Dendritic cell treated with granulocyte-macrophage colony-stimulating factor and Interleukin-4, amounts not matched to agents 40 ng/mL and 50 ng/mL, for 4 days (primary cell): ENCODE measurements around the gene ABHD17B.
"Not testable (repeated sequence)": the region's sequence is repeated elsewhere in the genome, so short reads cannot be mapped to it uniquely, and the experiment has no call there.

Source experiments
- H3K27ac Mint-ChIP-seq: one replicate; pipeline ENCODE4 v1.8.0; 2022; ENCODE audit warnings: mild to moderate bottlenecking, mixed read lengths
- H3K27me3 Mint-ChIP-seq: one replicate; pipeline ENCODE4 v1.8.0; 2022; ENCODE audit warnings: mild to moderate bottlenecking, mixed read lengths
- H3K36me3 Mint-ChIP-seq: one replicate; pipeline ENCODE4 v1.8.0; 2022; ENCODE audit warnings: low read depth, mixed read lengths
- H3K4me1 Mint-ChIP-seq: one replicate; pipeline ENCODE4 v1.8.0; 2022; ENCODE audit warnings: low read depth, mixed read lengths
- H3K4me3 Mint-ChIP-seq: one replicate; pipeline ENCODE4 v1.8.0; 2022; ENCODE audit warnings: mild to moderate bottlenecking, moderate library complexity, mixed read lengths
- H3K9me3 Mint-ChIP-seq: one replicate; pipeline ENCODE4 v1.8.0; 2022; ENCODE audit warnings: mixed read lengths
- intact Hi-C: fragments of 100-400 bp; cut with micrococcal nuclease; formaldehyde crosslinking; loops from one replicate; pipeline ENCODE4 v1.15.0; 2022

ABHD17B gene

DNA sequence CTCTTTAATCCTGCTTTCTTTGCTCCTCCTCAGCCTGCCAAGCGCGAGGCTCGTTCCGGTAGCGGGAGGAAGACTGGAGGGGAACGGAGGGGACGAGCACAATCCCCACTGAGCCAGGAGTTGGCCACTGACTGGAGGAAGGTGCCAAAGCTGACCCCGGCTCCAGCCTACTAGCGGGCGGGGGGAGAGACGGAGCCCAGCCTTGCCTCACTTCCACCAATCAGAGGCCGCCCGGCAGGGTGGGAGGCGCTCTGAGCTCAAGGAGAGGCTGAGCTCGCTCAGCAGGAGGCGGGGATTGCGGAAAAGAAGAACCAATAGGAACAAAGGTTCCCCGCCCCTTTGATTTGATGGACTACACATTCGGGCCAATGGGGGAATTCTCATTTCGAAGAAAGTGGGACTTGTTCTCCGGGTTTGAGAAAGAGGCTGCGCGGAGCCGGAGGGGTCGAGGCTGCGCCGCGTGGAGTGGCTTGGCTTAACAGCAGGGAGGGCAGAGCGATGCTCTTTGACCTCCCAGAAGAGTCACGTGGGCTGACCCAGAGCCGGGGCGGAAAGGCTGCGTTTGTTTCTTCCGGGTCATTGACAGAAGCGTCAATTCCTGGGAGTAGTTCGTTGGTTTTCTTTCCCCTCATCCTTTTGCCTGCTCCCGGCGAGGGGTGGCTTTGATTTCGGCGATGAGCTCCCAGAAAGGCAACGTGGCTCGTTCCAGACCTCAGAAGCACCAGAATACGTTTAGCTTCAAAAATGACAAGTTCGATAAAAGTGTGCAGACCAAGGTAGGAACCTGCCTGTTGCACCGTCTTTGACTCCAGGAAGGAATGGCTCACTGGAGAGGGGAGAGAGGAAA lies at the start of gene ABHD17B, which contains the start of gene C9orf85:
ABHD17B (minus strand) TSS at position 133 of the 847 bp plus-strand sequence. CDS start 36,113 bp downstream, outside the sequence.
C9orf85 (plus strand) TSS at position 579 of the 847 bp plus-strand sequence; CDS start at position 675, 96 bp downstream.
- H3K27ac Mint-ChIP-seq = peak within 1 kb of the TSS; percentile 95
- peaks cover 44% of the 10 kb centered on the region for H3K4me1 Mint-ChIP-seq
- no peaks in the 10 kb centered on the region for H3K27me3 Mint-ChIP-seq
- no peaks in the 10 kb centered on the region for H3K9me3 Mint-ChIP-seq
- H3K36me3 Mint-ChIP-seq = peaks cover 21% of the 10 kb centered on the region
- intact Hi-C loops = loop anchor here (5.0 to 10.0 kb wide), 3 partner anchors 89 to 1496 kb away; partner anchors contain the start of genes CEMIP2 and KLF9
- H3K4me3 Mint-ChIP-seq = peak within 1 kb of the TSS; percentile 90

- Mint-ChIP-seq H3K9me3 (no peaks in the 10 kb centered on the region), H3K36me3 (peaks cover 34% of the 10 kb centered on the region), H3K27me3 (no peaks in the 10 kb centered on the region), H3K4me3 (no peak overlapping the region), H3K27ac (no peak overlapping the region), H3K4me1 (peaks cover 5% of the 10 kb centered on the region)
- intact Hi-C loops = no loop called here
These were observed 44.4 kb upstream of the ABHD17B start for GRCh38 chr9:71955300-71955915.

- not testable (repeated sequence) for H3K4me1 Mint-ChIP-seq, H3K4me3 Mint-ChIP-seq
- H3K36me3 Mint-ChIP-seq = peaks cover 32% of the 10 kb centered on the region
These were observed 43.7 kb upstream of the ABHD17B start for GRCh38 chr9:71954652-71955051.

GRCh38 chr9:71944754-71945375 lies 33.9 kb upstream of the ABHD17B start:
- intact Hi-C loops = no loop called here
- H3K27me3 Mint-ChIP-seq = no peaks in the 10 kb centered on the region
- H3K36me3 Mint-ChIP-seq = peaks cover 25% of the 10 kb centered on the region
- no peaks in the 10 kb centered on the region for H3K4me1 Mint-ChIP-seq
- H3K4me3 Mint-ChIP-seq = no peak overlapping the region
- no peaks in the 10 kb centered on the region for H3K9me3 Mint-ChIP-seq
- no peak overlapping the region for H3K27ac Mint-ChIP-seq

More at GRCh38 chr9:71954652-71955051, 43.7 kb upstream of the ABHD17B start:
- intact Hi-C loops, H3K9me3 Mint-ChIP-seq, H3K27ac Mint-ChIP-seq, H3K27me3 Mint-ChIP-seq: not testable (repeated sequence)

GRCh38 chr9:71941998-71942567 lies 31.1 kb upstream of the ABHD17B start:
- no peak overlapping the region for H3K4me3 Mint-ChIP-seq
- no peaks in the 10 kb centered on the region for H3K27me3 Mint-ChIP-seq
- H3K9me3 Mint-ChIP-seq = no peaks in the 10 kb centered on the region
- H3K27ac Mint-ChIP-seq = no peak overlapping the region
- intact Hi-C loops = no loop called here
- peaks cover 5% of the 10 kb centered on the region for H3K4me1 Mint-ChIP-seq
- peaks cover 3% of the 10 kb centered on the region for H3K36me3 Mint-ChIP-seq

- H3K4me1 Mint-ChIP-seq = peaks cover 8% of the 10 kb centered on the region
- H3K9me3 Mint-ChIP-seq = no peaks in the 10 kb centered on the region
- H3K36me3 Mint-ChIP-seq = no peaks in the 10 kb centered on the region
- no peaks in the 10 kb centered on the region for H3K27me3 Mint-ChIP-seq
- no peak overlapping the region for H3K27ac Mint-ChIP-seq
- intact Hi-C loops = no loop called here
- no peak overlapping the region for H3K4me3 Mint-ChIP-seq
These were observed 30.1 kb upstream of the ABHD17B start for GRCh38 chr9:71941060-71941568.

DNA sequence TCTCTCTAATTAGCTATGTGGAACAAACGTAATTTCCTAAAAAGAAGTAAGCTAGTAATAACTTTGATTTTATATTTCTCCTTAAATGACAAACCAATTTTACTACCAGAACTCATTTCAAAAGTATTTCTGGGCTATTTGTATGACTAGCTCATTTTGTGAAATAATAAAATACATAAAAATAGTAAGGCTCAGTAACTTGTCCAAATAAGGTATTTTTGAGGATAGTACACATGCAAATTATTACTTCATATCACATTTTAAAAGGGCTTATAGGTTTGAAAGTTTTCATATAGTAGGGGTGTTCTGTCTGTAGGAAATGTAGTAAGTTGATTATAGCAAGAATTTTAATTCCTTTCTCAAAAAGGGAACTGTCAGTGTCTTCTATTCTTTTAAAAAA lies 26.9 kb upstream of the ABHD17B start:
- H3K36me3 Mint-ChIP-seq = no peaks in the 10 kb centered on the region
- H3K27me3 Mint-ChIP-seq = no peaks in the 10 kb centered on the region
- no peaks in the 10 kb centered on the region for H3K9me3 Mint-ChIP-seq
- intact Hi-C loops = no loop called here
- no peak overlapping the region for H3K27ac Mint-ChIP-seq
- peaks cover 16% of the 10 kb centered on the region for H3K4me1 Mint-ChIP-seq
- H3K4me3 Mint-ChIP-seq = no peak overlapping the region

DNA sequence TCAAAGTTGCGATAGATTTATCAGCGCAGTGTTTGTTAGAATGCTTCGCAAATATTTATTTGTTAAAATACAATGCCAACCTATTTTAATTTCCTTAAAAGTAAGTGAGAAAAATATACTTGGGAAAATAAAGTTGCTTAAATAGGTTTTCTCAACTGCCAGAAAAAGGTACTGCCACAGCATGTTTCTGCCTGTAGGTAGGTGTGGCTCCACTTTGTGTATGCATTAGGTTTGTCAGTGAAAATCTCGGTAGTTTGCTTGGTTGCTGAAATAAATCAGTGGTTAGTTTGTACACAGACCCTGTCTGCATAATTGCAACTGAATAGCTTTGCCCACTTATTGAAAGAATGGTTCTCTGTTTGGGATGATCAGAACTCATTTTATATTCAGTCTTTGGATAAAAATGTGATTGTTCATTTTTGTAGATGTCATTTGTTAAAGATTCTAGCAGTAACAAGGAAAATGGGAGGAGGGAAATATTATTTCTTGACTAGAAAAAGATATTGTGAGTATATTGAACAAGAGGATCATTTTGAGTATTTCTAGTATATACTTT lies 26.2 kb upstream of the ABHD17B start:
- peaks cover 16% of the 10 kb centered on the region for H3K4me1 Mint-ChIP-seq

DNA sequence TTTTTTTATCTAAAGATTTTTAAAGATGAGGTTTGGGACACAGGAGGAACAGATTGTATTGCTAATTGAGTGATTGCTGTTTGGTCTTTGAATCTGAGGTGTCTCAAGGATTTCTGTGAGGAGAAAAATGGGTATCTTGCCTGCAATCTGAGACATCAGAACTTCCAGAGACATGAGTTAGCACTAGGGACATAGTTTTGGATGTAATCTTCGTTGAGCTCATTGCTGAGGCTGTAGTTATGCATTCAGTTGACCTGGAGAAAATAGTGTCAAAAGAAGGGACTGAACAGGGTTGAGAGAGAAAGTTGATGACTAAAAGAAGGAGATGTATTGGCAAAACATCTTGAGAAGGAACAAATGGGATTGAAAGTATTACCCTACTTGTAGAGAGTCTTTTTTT lies 25.1 kb upstream of the ABHD17B start:
- Mint-ChIP-seq H3K4me3 (no peak overlapping the region), H3K4me1 (peaks cover 16% of the 10 kb centered on the region), H3K27ac (no peak overlapping the region), H3K36me3 (no peaks in the 10 kb centered on the region), H3K27me3 (no peaks in the 10 kb centered on the region), H3K9me3 (no peaks in the 10 kb centered on the region)
- intact Hi-C loops = no loop called here

More for the DNA sequence above, 26.2 kb upstream of the ABHD17B start:
- intact Hi-C loops = no loop called here
- H3K27ac Mint-ChIP-seq = no peak overlapping the region
- no peaks in the 10 kb centered on the region for H3K27me3 Mint-ChIP-seq
- no peaks in the 10 kb centered on the region for H3K9me3 Mint-ChIP-seq
- no peaks in the 10 kb centered on the region for H3K36me3 Mint-ChIP-seq
- no peak overlapping the region for H3K4me3 Mint-ChIP-seq

DNA sequence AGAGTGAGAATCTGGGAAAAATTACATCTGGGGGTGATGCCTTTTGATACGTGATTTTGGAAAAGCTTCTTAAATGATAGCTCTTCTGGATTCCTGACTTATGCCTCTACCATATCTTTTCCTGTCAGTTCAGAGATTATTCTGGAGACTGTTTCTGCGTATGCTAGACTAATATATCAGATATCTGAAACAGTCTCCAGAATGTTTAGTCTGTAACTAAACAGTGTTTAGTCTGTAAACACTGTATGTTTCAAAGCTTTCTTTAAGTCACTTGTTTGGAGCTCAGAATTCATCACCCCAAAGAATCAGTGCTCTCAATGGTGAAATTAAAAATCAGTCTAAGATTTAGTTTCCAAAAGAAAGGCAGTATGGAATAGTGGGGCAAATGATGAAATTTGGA lies 20.2 kb upstream of the ABHD17B start:
- no peak overlapping the region for H3K4me3 Mint-ChIP-seq
- peaks cover 9% of the 10 kb centered on the region for H3K4me1 Mint-ChIP-seq
- intact Hi-C loops = no loop called here
- no peaks in the 10 kb centered on the region for H3K36me3 Mint-ChIP-seq
- no peaks in the 10 kb centered on the region for H3K27me3 Mint-ChIP-seq
- no peaks in the 10 kb centered on the region for H3K9me3 Mint-ChIP-seq
- H3K27ac Mint-ChIP-seq = no peak overlapping the region

GRCh38 chr9:71929791-71930440 lies 18.9 kb upstream of the ABHD17B start:
- H3K4me3 Mint-ChIP-seq = no peak overlapping the region
- no peaks in the 10 kb centered on the region for H3K36me3 Mint-ChIP-seq
- no peaks in the 10 kb centered on the region for H3K9me3 Mint-ChIP-seq
- intact Hi-C loops = no loop called here
- H3K27me3 Mint-ChIP-seq = no peaks in the 10 kb centered on the region
- H3K4me1 Mint-ChIP-seq = no peaks in the 10 kb centered on the region
- no peak overlapping the region for H3K27ac Mint-ChIP-seq

DNA sequence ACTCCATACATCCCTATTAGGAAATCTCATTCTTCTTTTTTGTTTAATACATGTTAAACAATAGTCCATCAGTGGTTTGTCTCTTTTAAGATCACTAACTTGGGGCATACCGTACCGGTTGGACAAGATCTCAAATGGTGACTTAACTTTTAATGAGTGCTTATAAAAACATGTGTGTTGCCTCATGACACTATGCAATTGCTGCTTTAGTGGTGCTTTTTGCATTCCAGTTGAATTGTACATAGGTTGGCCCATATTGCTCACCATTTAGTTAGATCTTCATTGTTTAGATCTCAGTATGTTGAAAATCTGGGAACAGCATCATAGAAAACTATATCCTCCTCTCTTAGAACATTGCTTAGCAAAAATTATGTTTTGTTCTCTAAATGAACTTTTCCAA lies 18.2 kb upstream of the ABHD17B start:
- H3K36me3 Mint-ChIP-seq = no peaks in the 10 kb centered on the region
- H3K9me3 Mint-ChIP-seq = no peaks in the 10 kb centered on the region
- no peak overlapping the region for H3K27ac Mint-ChIP-seq
- intact Hi-C loops = no loop called here
- no peak overlapping the region for H3K4me3 Mint-ChIP-seq
- no peaks in the 10 kb centered on the region for H3K27me3 Mint-ChIP-seq
- H3K4me1 Mint-ChIP-seq = no peaks in the 10 kb centered on the region

- Mint-ChIP-seq H3K27me3 (no peaks in the 10 kb centered on the region), H3K27ac (no peak overlapping the region), H3K4me3 (no peak overlapping the region), H3K36me3 (no peaks in the 10 kb centered on the region), H3K4me1 (no peaks in the 10 kb centered on the region), H3K9me3 (no peaks in the 10 kb centered on the region)
- intact Hi-C loops = no loop called here
These were observed 17.8 kb upstream of the ABHD17B start for GRCh38 chr9:71928806-71929205.
